ENCODE data around the gene TRAPPC10.

DNA sequence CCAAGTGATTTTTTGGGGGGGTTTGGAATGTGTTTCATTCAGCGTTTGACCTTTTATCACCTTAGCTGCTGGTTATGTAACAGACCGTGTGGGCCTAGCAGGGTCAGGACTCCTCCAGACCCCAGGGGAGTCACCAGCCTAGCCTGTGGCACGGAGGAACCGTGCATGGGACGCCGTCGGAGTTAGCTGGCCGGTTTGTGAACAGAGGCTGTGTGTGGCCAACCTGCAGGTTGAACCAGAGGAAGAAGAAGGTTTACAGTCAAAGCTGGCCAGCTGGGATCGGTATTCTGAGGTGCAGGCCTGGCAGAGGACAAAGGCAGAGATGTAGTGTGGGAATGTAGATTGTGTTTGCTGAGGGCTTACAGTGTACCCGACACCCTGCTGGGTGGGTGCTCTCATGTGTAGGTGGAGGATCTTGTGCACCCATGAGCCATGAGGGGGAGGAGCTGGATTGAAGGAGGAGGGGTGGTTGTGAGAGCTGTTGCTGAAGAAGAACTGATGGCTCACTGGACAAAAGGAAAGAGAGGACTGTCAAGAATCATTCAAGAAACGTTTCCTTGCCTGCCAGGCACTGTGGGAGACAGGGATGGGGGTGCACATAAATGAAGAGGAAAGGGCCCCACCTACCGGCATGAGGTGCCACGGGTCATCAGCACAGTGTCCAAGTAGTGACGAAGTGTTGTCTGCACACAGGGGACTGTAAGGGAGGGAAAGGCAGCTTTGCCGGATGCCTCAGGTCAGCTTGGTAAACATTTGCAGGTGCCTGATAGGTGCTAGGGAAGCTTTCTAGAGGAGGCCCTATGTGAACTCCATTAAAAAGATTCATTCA lies 55.1 kb downstream of the TRAPPC10 start:
- TF ChIP-seq ZNF274 (IDR thresholded peaks at IDR 0.05; ENCODE audit: low read depth, low read length) (no peak), YY1 (IDR thresholded peaks at IDR 0.05; ENCODE audit: insufficient read depth, insufficient read length) (no peak), SUZ12 (IDR thresholded peaks at IDR 0.05; ENCODE audit: extremely low read depth, insufficient read depth, insufficient read length) (no peak)

All from NT2/D1 (cell line).